WTC11 (cell line): ENCODE measurements around the gene PPP1R9A. TPM values are rescaled to one million over a fixed set of nuclear protein-coding genes. Genes with fewer than 3 reads are reported as not detected.

ENCODE experiments used
- ATAC-seq: fragments of 200-7000 bp; cut with Tn5 transposase; 2 replicates; pipeline ENCODE4 v1.10.0; 2021; ENCODE audit warnings: mild to moderate bottlenecking, moderate library complexity
- CTCF ChIA-PET: fragments of 300-600 bp; sonication (Branson Sonifier 250); formaldehyde crosslinking; loops from one replicate; lab custom pipeline; 2021; ENCODE audit warnings: antibody characterized with exemption; lab: Charles Lee
- POLR2A ChIA-PET: fragments of 350-600 bp; sonication (Branson Sonifier 250); formaldehyde crosslinking; loops from one replicate; lab custom pipeline; 2021; ENCODE audit warnings: antibody characterized with exemption; lab: Charles Lee
- DNase-seq: peaks from one replicate; pipeline ENCODE4 v3.0.0; 2021; ENCODE audit warnings: low spot score
- H3K27ac Mint-ChIP-seq: 2 replicates; pipeline ENCODE4 v1.8.0; 2021; ENCODE audit warnings: mixed read lengths
- H3K27me3 Mint-ChIP-seq: 2 replicates; pipeline ENCODE4 v1.8.0; 2021; ENCODE audit warnings: low read depth, mild to moderate bottlenecking, moderate library complexity, mixed read lengths
- H3K36me3 Mint-ChIP-seq: 2 replicates; pipeline ENCODE4 v1.8.0; 2021; ENCODE audit warnings: mixed read lengths
- H3K4me1 Mint-ChIP-seq: 2 replicates; pipeline ENCODE4 v1.8.0; 2022; ENCODE audit warnings: mixed read lengths
- H3K4me3 Mint-ChIP-seq: 2 replicates; pipeline ENCODE4 v1.8.0; 2021; ENCODE audit warnings: mild to moderate bottlenecking, moderate library complexity, mixed read lengths
- H3K9me3 Mint-ChIP-seq: 2 replicates; pipeline ENCODE4 v1.8.0; 2021; ENCODE audit warnings: mixed read lengths
- AFF4 ChIP-seq: sonication (generic); formaldehyde crosslinking; IDR thresholded peaks from 2 replicates; pipeline ENCODE4 v1.8.1; 2023; ENCODE audit warnings: mild to moderate bottlenecking, missing genetic modification reagents, borderline replicate concordance
- ATF1 ChIP-seq: sonication (generic); formaldehyde crosslinking; IDR thresholded peaks from 2 replicates; pipeline ENCODE4 v1.8.1; 2023; ENCODE audit warnings: mild to moderate bottlenecking, moderate library complexity, missing genetic modification reagents
- ESRRA ChIP-seq: sonication (generic); formaldehyde crosslinking; IDR thresholded peaks from 2 replicates; pipeline ENCODE4 v1.8.1; 2022; ENCODE audit warnings: mild to moderate bottlenecking, missing genetic modification reagents, borderline replicate concordance
- FOXP4 ChIP-seq: sonication (generic); formaldehyde crosslinking; IDR thresholded peaks from 2 replicates; pipeline ENCODE4 v1.8.0; 2022; ENCODE audit warnings: mild to moderate bottlenecking, missing genetic modification reagents
- IRF1 ChIP-seq: sonication (generic); formaldehyde crosslinking; IDR thresholded peaks from 2 replicates; pipeline ENCODE4 v1.8.0; 2023; ENCODE audit warnings: missing genetic modification reagents
- IRF2 ChIP-seq: sonication (generic); formaldehyde crosslinking; IDR thresholded peaks from 2 replicates; pipeline ENCODE4 v1.8.0; 2022; ENCODE audit warnings: low read depth, missing genetic modification reagents, borderline replicate concordance
- JUN ChIP-seq: sonication (generic); formaldehyde crosslinking; IDR thresholded peaks from 2 replicates; pipeline ENCODE4 v1.8.0; 2023; ENCODE audit warnings: mild to moderate bottlenecking, missing genetic modification reagents
- NFYB ChIP-seq: sonication (generic); formaldehyde crosslinking; conservative IDR thresholded peaks from 2 replicates; pipeline ENCODE4 v1.8.0; 2022; ENCODE audit warnings: low read depth, missing genetic modification reagents
- NR3C1 ChIP-seq: sonication (generic); formaldehyde crosslinking; conservative IDR thresholded peaks from 2 replicates; pipeline ENCODE4 v1.8.1; 2023; ENCODE audit warnings: low read depth, mild to moderate bottlenecking, missing genetic modification reagents
- OVOL2 ChIP-seq: fragments of 250-450 bp; sonication (Bioruptor Pico); IDR thresholded peaks from 2 replicates; pipeline ENCODE4 v1.9.0; 2021; ENCODE audit warnings: mild to moderate bottlenecking, borderline replicate concordance
- PRDM15 ChIP-seq: sonication (generic); formaldehyde crosslinking; IDR thresholded peaks from 2 replicates; pipeline ENCODE4 v1.8.0; 2022; ENCODE audit warnings: missing genetic modification reagents
- RELA ChIP-seq: sonication (generic); formaldehyde crosslinking; IDR thresholded peaks from 2 replicates; pipeline ENCODE4 v1.8.1; 2022; ENCODE audit warnings: missing genetic modification reagents, mild to moderate bottlenecking, borderline replicate concordance
- STAT6 ChIP-seq: sonication (generic); formaldehyde crosslinking; conservative IDR thresholded peaks from 2 replicates; pipeline ENCODE4 v1.8.1; 2023; ENCODE audit warnings: mild to moderate bottlenecking, low read depth, missing genetic modification reagents, moderate library complexity
- TCF7 ChIP-seq: sonication (generic); formaldehyde crosslinking; IDR thresholded peaks from 2 replicates; pipeline ENCODE4 v1.8.0; 2022; ENCODE audit warnings: mild to moderate bottlenecking, low read depth, missing genetic modification reagents, moderate library complexity
- TEAD1 ChIP-seq: sonication (generic); formaldehyde crosslinking; IDR thresholded peaks from 2 replicates; pipeline ENCODE4 v1.8.0; 2022; ENCODE audit warnings: mild to moderate bottlenecking, missing genetic modification reagents
- ZBTB43 ChIP-seq: sonication (generic); formaldehyde crosslinking; IDR thresholded peaks from 2 replicates; pipeline ENCODE4 v1.8.1; 2023; ENCODE audit warnings: mild to moderate bottlenecking, missing genetic modification reagents
- ZNF396 ChIP-seq: fragments of 250-450 bp; sonication (Bioruptor Pico); IDR thresholded peaks from 2 replicates; pipeline ENCODE4 v1.8.0; 2021; ENCODE audit warnings: mild to moderate bottlenecking, moderate library complexity, borderline replicate concordance
- total RNA-seq: library from RNA; stranded (reverse); gene quantifications from 3 replicates; pipeline ENCODE4 v1.2.3, GENCODE V29; 2021

Gene PPP1R9A
- total RNA-seq, 1 experiment from 2014 or later, result 16.8 TPM

GRCh38 chr7:95052566-95053094 lies 145.2 kb downstream of the PPP1R9A start:
- Mint-ChIP-seq H3K27me3 (no peaks in the 10 kb centered on the region), H3K36me3 (no peaks in the 10 kb centered on the region), H3K4me1 (peaks cover 1% of the 10 kb centered on the region)
- POLR2A ChIA-PET, result no interaction called here
- no peak for ATAC-seq
- no peak for DNase-seq
- no peak for TF ChIP-seq PRDM15 (CRISPR knock-in tag)
- TF ChIP-seq, all 79 proteins: peak for 0
- Mint-ChIP-seq H3K4me3 (no peak overlapping the region), H3K27ac (no peak overlapping the region), H3K9me3 (no peaks in the 10 kb centered on the region)
- CTCF ChIA-PET, result no interaction called here

GRCh38 chr7:95054386-95054785 lies 147.0 kb downstream of the PPP1R9A start:
- H3K27me3 Mint-ChIP-seq, result no peaks in the 10 kb centered on the region
- no peaks in the 10 kb centered on the region for H3K9me3 Mint-ChIP-seq
- POLR2A ChIA-PET, result no interaction called here
- no peak overlapping the region for H3K4me3 Mint-ChIP-seq
- no peak for ATAC-seq
- H3K27ac Mint-ChIP-seq, result no peak overlapping the region
- H3K36me3 Mint-ChIP-seq, result no peaks in the 10 kb centered on the region
- no peak for DNase-seq
- H3K4me1 Mint-ChIP-seq, result peaks cover 10% of the 10 kb centered on the region
- CTCF ChIA-PET, result no interaction called here
- TF ChIP-seq IRF2, result no peak
- no peak for TF ChIP-seq FOXP4
- TF ChIP-seq NR3C1 (CRISPR knock-in tag), result no peak
- TF ChIP-seq OVOL2, result no peak
- TF ChIP-seq ATF1 (CRISPR knock-in tag), result no peak
- no peak for TF ChIP-seq STAT6 (CRISPR knock-in tag)
- no peak for TF ChIP-seq ZNF396 (CRISPR knock-in tag)
- no peak for TF ChIP-seq RELA
- no peak for TF ChIP-seq JUN (CRISPR knock-in tag)
- no peak for TF ChIP-seq TCF7
- no peak for TF ChIP-seq ZBTB43 (CRISPR knock-in tag)
- TF ChIP-seq ESRRA (CRISPR knock-in tag), result no peak
- TF ChIP-seq AFF4 (CRISPR knock-in tag), result no peak
- TF ChIP-seq NFYB (CRISPR knock-in tag), result no peak
- TF ChIP-seq TEAD1, result no peak
- no peak for TF ChIP-seq IRF1 (CRISPR knock-in tag)
